ELR (cell line): ENCODE data around the gene PDGFB.

Experiments used
- DNase-seq: peaks from one replicate; pipeline ENCODE4 v3.0.0-alpha.2; 2015; ENCODE audit warnings: low read depth

The PDGFB gene

DNA sequence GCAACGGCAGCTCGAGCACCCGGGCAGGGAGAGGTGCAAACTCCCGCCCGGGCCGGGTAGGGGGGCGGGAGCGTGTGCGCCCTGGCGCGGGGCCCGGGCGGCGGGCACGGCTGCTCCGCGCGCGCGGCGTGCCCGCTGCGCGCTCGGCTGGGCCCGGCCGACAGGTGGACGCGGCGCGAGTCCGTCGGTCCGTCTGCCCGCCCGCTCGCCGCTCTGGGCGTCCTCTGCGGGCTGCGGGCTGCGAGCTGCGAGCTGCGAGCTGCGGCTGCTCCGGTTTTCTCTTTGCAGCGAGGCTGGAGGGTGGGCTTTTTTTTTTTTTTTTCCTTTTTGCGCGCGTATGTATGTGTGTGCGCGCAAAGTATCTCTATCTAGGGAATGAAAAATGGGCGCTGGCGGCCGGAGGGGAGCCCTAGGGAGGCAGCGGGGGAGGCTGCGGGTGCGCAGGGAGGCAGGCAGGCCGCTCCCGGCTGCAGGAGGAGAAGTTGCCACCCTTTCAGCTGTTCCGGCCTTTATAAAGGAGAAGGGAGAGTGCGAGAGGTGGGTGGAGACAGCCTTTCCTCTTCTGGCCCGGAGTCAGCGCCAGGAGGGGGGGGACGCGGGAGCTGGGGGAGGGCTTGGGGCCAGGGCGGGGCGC, at the start of gene PDGFB:
Gene PDGFB (minus strand): TSS at position 487 of the 634 bp plus-strand sequence. CDS start 1,019 bp downstream, outside the sequence.
- DNase-seq: peak; percentile 34

DNA sequence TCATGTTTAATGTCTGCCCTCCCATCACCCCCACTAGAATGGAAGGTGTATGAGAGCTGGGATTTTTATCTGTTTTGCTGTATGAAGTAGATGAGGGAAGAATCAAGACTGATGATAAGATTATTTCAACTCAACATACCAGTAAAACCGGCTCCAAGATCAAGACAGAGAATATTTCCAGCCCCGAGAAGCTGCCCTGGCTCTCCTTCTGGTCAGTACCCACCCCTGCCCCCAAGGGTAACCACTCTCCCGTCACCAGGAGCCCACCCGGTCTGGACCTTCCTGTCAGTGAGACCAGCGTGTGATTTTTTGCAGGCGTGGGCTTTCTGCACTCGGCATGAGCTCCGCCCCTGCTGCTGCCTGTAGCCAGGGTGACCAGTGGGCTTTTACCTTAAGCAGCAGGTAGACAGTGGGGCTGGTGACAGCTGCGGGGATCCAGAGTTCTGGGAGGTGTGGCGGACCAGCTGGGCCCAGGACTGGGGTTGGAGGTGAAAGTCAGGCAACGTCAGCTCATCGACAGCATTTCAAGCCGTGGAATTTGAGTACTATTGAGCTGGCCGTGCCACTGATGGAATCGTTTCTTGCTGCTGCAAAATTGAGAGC, 49.1 kb upstream of the PDGFB start:
- no peak for DNase-seq

DNA sequence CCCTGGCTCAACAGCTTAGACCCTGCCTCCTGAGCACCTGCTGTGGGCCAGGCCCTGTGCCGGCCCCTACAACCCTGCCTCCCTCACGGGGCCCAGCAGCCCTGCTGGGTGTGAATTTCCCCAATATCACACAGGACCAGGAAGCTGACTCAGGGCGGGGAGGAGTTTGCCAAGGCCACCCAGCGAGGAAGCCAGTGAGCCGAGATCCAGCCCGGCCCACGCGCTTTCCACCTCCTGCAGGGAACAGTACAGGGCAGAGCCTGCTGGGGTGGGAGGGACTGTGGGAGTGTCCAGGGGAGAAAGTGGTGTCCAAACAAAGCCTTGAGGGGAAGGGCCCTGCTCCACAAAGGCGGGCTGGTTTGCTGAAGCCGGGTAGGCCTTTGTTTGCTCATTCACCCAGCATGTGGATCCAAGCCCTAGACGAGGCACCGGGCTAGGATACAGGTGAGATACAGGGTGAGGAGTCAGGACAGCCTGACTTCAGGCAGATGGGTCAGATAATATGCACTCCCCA, 47.8 kb upstream of the PDGFB start:
- DNase-seq: peak; percentile 90

DNA sequence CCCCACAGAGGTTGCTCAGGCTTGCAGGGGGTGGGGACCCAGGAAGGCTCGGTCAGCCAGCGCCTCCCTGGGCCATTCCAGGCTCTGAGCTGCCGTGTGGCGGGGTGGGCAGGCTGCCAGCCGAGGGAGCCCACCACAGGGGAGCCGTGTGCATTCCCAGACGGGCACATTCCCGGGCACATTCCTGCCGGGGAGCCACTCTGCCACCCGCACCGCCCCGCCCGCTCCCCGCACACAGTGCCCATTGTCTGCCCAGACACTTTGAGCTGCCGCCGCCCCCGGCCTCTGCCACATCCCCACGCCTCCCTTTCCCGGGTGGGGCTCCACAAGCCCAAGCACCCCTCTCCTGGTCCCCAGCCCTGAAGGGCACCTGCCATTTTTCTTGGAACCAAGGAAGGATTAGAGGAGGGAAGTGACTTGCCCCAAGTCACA, 47.3 kb upstream of the PDGFB start:
- DNase-seq: no peak

DNA sequence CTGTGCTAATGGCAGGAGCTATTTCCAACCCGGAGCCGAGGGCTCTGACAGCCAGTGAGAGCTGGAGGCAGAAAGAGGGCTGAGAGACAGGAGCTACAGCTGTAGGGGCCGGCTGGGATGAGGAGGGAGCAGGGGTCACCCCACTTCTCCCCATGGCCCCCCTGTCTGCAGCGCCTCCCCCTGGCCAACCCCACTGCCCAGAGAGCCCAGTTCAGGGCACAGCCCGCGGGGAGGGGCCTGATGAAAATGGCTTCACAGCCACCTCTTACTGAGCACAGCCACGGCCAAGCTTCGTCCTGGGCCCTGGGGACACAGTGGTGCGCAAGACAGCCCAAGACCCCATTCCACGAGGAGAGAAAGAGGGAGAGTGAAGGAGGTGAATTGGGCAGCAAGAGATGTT, 46.7 kb upstream of the PDGFB start:
- no peak for DNase-seq

DNA sequence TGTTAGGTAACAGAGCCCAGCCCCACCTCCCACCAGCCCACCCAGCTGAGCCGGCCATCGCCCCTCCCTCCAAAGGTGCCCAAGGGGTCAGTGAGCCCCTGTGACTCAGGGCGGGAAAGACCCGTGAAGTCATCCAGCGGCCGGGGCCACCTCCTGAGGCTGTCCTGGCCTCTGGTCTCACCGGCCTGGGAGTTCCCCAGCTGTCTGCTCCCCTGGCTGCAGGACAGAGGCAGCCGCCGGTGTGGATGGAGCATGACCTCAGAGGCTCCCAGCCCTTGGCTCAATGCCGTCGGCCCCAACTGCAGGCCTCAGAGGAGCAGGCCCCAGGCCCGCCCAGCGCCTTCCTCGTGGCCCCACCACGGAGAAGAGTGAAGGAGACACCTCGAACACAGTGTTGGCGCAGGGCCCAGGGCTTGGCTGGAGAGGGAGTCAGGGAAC, 46.0 kb upstream of the PDGFB start:
- DNase-seq: peak; percentile 67

DNA sequence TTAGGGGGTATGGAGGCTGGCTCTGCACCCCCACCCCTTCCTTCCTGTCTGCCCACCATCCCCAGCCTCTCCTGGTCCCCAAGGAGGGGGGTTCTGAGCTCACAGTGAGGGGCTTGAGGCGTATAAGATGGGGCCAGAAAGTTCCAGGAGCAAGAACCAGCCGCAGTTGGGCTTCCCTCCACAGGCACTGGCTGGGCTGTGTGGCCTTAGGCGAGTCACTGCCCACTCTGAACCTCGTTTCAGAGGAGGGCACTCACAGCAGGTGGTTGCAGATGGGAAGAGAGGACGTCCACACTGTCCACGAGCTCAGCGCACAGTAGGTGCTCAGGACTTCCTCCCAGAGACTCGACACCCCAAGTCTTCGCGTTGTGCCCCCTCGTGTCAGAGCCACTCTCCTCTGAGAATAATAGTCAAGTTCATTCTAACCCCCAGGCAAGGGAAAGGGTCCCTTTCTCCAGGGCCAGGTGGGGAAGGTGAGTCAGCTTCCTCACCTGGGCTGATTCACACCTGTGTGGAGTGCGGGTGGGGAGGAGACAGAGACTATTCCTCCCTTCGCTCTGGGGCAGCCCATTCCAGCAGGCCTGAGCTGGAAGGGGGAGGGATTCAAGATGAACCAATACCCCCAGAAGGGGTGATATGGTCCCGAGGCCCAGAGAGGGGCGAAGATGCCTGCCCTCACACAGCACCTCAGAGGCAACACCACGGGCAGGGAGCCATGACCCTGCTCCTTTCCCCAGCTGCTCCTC, 45.4 kb upstream of the PDGFB start:
- DNase-seq: no peak

DNA sequence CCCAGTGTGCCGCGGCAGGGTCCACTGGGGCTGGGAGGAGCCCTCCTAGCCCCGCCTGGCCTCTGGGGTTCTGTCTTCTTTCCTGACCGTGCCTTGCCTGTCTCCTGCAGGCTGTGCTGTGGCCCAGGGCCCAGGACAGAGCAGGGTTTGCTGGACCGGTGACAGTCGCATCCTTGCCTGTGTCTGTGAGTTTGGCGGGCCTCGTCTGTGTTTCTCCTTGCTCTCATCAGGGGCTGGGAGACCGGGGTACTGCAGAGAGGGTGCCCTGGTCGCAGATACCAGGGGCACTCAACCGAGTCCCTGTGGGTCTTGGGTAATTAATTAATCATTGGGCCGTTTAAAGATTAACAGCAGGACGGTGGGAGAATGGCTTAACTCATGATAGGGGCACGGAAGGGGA, 44.8 kb upstream of the PDGFB start:
- no peak for DNase-seq

DNA sequence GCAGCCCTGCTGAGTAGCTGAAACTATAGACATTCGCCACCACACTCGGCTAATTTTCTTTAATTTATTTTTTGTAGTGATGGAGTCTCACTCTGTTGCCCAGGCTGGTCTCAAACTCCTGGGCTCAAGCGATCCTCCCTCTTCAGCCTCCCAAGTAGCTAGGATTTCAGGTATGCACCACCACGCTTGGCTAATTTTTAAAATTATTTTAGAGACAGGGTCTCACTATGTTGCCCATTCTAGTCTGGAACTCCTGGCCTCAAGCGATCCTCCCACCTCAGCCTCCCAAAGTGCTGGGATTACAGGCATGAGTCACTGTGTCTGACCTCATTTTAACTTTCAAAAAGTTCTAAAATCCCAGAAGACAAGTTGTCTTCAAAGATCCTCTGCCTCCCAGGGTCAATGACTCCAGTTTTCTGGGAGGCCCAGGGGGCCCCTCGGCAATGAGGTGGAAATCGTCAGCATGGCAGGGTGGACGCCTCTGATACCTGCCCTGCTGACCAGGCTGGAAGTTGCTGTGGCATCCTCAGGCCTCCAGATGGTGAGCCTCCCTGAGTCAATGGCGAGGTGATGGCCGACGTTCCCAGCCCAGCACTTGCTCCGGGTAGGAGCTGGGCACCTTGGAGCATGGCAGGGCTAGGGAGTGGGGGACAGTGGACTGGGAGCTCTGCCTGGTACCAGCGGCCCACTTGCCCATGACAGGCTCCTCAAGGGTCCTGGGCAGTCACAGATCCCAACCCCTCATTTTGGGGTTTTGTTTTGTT, 43.5 kb upstream of the PDGFB start:
- no peak for DNase-seq

DNA sequence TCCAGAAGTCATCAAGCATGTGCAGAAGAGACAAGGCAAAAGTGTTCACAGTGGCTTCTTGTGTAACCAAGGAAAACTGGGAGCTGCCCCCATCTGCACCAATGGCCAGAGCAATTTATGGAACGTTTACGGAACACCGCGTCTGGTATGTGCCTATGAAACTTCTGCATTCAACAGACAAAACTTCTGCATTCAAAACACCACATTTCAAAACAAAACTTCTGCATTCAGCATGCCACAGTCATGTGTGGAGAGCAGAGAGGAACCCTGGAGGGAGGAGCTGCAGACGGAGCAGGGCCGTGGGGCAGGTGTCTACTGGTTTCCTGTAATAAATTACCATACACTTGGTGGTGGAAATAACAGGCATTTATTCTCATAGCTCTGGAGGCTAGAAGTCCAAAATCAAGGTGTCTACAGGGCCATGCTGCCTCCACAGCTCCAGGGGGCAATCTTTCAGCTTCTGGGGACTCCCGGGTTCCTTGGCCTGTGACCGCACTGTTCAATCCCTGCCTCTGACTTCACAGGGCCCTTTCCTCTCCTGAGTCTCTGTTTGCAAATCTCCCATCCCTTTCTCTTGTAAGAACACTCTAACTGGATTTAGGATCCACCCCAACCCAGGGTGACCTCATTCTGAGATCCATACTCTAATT, 42.4 kb upstream of the PDGFB start:
- no peak for DNase-seq

DNA sequence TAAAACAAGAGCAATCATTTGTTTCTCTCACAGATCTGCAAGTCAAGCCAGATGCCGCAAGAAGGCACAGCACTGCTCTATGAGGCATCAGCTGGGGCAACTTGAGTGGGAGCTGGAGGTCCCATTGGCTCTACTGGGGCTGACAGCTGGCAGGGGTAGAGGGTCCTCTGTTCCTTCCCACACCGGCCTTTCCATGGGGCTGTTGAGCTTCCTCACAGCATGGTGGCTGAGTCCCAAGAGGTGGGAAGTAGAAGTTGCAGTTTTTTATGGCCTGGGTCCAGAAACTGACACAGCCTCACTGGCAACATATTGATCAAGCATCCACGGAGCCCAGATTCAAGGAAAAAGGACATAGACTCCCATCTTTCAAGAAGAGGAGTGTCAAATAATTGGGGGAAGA, 40.2 kb upstream of the PDGFB start:
- no peak for DNase-seq

DNA sequence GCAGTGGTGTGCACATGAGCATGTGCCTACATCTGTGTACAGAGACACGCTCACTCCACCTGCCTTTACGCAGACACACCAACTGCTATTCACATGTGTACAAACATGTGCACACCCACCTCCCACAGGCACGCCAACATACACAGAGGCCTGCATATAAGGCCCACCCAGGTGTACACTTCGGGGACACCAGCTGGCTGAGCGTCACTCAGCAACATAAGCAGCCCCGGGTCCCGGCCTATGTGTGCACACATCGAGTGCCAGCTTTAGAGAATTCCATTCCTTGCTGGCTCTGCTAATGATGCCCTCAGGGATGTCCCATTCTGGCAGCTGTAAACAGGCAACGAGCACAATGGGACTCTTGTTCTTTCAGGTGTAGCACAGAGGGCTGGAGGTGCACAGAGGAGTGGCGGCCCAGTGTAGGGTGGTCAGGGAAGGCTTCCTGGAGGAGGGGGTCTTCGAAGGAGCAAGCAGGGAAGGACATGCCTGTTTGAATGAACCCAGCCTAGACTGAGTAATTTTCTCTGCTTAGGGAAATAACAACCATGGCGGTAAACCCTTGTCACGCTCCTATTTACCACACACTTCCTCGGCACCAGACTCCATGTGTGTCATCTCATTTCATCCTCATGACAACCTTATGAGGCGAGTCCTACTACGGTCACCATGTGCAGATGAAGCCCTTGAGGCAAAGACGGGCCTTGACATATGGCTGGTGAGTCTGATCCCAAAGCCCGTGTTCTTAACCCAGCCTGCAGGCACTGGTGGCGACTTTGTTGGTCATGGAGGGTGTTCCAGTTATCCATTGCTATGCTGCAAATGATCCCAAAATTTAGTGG, 39.6 kb upstream of the PDGFB start:
- DNase-seq: no peak

DNA sequence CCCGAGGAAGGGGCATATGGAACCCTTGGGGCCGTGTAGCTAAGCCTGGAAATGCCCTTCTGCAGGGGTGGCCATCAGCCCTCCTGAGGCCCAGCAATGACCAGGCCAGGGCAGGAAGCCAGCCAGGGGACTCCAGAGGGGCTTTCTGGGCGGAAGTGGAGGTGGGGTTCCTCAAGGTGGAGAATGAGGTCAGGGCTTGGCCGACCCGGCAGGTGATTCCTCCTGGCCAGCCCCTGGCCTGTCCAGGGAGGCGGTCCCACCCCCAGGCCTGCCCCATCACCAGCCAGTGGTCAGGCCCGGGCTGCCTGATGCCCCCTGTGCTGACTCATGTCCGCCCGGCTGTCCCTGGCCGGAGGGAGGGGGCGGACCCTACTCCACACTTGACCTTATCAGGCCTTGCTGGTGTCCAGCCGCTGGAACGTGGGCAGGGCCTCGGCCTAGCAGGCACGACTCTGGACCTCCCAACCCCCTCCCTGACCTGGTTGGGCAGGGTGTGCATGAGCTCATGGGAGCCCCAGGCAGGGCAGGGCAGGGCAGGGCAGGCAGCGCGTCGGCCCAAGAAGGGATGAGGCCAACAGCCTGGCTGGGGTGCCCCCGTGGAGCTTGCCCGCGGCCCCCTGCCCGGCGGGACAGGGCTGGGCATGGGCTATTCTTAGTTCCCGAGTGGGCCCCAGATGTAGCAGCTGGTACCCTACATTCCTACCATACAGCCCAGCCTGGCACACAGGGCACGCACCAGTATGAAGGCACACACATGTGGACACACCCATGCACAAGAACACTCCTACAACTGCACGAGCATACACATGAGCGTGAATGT, 38.8 kb upstream of the PDGFB start:
- peak; percentile 90 for DNase-seq

DNA sequence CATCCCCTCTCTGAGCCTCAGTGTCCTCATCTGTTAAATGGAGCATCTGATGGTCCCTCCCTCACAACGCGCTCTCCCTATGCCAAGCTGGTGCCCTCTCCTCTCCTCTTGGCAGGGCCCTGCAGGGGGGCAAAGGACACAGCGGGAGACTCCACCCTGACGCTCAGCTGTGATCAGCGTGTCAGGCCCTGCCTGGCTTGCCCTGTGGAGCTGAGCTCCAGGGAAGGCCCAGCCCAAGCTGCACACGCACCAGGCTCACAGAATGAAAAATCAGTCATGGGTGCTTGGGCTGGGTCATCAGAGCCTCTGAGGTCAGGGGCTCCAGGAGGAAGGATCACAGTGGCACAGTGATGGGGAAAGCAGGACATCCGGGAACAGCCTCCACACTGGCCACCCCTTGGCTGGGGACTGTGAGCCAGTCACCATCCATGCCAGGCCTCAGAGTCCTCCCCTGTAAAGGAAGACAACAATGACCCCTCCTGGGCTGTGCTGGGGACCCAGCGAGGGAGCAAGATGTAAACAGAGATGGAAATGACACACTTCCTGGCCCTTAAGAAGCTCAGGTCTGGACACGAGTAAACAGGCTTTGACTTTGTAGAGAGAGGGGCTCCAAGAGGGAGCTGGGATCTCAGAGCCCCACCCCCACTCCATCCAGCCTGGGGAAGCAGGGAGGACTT, 38.0 kb upstream of the PDGFB start:
- peak; percentile 77 for DNase-seq

DNA sequence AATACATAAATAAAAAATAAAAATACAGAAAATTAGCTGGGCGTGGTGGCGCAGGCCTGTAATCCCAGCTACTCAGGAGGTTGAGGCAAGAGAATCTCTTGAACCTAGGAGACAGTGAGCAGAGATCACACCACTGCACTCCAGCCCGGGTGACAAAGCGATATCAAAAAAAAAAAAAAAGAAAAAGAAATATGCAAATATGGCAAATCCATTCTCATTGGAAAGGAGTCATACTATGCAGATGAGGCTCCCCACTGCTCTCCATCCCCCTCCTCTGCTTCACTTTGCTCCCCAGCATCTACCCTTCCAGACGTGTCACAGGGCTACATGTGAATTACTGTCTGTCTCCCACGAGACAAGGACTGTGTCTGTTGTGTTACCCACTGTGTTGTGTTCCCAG, 36.3 kb upstream of the PDGFB start:
- no peak for DNase-seq

DNA sequence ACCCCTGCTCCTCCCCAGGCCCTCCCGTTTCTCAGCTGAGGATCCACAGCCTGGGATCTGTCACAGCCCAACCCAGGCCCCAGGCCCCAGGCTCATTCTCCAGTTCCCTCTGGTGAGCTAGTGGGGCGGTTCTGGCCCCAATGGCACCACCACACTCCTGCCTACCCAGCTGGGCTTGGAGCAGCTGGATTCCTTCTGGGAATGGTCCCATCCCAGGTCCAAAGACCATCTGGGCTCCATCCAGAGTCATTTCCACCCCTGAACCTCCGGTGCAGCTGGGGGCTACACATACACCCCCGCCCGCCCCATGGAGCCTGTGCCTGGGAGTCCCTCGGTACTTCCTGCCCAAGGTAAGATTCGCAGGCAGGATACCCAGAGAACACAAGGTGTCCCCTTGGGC, 35.5 kb upstream of the PDGFB start:
- DNase-seq: no peak

DNA sequence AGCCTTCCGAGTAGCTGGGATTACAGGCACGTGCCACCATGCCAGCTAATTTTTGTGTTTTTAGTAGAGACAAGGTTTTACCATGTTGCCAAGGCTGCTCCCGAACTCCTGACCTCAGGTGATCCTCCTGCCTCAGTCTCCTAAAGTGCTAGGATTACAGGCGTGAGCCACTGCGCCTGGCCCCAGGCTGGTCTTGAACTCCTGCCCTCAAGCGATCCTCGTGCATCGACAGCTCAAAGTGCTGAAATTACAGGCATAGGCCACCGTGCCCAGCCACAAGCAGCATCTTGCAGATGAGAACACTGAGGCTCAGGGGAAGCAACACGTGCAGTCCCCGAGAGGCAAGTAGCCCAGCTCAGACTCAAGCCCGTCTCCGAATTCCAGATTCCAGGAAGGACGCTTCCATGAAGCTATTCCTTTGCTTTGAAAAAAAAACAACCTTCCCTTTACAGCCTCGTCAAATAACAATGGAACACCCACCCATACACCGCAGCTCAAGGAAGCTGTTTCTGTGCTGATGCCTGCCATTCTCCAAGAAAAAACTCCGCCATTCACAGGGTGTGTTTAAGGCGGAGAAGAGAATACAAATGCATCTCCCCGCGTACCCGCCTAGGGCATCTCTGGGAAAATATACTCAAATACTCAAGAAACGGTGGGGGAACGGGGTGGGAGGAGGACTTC, 34.5 kb upstream of the PDGFB start:
- DNase-seq: no peak

DNA sequence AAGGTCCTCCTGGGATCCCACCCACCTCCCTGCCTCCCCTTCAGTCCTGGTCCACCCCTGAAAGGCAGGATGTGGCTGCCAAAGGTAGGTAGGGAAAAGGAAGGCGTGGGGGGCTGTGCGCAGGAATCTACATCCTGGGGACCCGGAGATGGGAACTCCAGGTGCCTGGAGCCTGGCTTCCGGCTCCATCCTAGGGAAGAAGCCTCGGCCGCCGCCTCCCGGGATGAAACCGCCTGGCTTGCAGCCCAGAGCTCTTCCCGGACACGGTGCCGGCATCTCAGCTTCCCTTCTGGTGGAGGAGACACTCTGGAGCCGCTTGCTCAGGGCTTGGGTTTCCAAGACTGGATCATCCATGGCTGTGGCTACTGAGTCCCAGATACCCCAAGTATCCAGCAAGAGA, 33.3 kb upstream of the PDGFB start:
- DNase-seq: peak; percentile 76

DNA sequence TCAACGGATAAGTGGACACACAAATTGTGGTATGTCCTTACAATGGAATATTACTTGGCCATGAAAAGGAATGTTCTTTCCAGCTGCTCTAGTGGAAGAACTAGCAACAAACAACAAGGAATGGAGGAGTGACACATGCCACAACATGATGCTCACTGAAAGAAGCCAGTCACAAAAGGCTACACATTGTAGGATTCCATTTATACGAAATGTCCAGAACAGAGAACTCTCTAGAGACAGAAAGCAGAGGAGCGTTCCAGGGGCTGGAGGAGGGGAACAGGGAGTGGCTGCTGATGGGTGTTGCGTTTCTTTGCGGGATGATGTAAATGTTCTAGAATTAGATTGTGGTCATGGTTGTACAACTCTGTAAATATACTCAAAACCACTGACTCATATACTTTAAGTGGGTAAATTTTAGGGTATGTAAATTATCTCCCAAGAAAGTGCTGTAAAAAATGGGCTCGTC, 32.4 kb upstream of the PDGFB start:
- DNase-seq: peak; percentile 79
